IPS-NIHi11 (cell line): Measurements from ENCODE around the gene MYO15B.

Experiments used
- DNase-seq: peaks from one replicate; pipeline ENCODE4 v3.0.0; 2012; ENCODE audit warnings: mixed read lengths, low spot score

The MYO15B gene

DNA sequence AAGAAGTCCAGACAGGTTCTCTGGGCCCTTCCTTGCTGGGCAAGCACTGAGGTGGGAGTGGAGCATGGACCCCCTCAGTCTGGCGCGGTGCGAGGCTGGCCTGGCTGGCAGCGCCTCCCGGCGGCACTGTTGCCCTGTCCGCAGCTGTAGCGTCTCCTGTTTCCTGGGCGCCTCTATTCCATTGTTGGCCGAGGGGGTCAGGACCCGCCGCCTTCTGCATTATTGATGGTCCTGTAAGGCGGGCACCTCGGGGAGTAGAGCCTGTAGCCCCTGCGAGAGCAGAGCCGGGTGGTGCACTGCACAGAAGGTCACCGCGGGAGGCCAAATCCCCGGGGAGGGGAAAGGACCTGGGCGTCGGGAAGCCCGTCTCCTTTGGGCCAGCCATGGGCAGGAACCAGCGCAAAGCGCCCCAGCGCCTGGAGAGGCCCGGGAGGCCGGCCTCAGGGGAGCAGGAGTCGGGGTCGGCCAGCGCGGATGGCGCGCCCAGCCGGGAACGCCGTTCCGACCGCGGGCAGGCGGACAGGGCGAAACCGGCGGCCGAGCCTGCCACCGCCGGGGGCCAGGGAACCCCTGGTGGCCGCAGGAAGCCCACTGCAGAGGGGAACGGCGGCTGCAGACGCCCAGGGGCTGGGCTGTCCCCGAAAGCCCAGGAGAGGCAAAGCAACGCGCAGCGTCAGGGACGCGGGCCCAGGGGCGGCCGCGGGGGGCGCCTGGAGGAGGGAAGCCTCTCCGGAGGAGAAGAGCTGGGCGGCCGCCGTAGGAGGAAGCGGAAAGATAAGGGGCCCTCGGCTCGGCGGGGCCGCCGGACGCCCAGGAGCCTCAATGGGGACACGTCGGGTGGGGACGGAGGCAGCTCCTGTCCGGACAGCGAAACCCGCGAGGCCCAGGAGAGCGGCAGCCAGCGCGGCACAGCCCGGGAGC is at the start of gene MYO15B:
TSS of gene MYO15B (plus strand) at position 126 of the 921 bp plus-strand sequence. CDS start at position 384, 258 bp downstream.
- DNase-seq = peak; percentile 86

DNA sequence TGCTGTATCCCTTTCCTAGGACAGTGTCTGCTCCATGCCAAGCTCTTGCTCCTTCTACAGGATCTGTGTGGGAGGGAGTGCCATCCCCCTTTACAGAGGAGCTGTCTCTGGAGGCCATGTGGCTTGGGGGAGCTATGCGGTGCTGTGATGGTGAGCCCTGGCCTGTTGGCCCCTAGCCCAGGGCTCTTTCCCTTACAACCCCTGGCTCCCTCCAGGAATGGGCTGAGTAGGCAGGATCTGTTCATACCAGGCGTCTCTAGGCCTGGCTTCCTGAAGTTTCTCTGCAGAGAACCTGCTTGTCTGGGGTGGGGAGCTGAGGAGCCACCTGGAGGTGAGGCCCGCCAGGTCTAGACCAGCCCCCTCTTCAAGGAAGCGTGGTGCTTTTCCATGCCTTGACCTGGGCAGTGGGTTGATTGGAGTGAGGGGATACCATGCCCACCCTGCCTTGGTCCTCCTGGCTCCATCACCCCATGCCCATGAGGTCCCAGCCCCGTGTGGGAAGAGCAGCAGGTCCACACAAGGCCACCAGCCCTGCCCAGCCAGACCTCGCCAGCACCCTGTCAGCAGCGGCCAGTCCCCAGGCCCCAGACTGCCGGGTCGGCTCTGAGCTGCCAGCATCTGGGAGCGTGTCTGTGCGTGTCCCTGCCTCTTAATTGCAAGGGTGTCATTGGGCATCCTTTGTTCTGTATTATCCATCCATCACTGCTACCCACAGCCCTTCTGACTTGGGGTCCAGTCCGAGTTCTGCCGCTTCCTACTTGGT is 47.5 kb upstream of the MYO15B start:
- peak; percentile 14 for DNase-seq

DNA sequence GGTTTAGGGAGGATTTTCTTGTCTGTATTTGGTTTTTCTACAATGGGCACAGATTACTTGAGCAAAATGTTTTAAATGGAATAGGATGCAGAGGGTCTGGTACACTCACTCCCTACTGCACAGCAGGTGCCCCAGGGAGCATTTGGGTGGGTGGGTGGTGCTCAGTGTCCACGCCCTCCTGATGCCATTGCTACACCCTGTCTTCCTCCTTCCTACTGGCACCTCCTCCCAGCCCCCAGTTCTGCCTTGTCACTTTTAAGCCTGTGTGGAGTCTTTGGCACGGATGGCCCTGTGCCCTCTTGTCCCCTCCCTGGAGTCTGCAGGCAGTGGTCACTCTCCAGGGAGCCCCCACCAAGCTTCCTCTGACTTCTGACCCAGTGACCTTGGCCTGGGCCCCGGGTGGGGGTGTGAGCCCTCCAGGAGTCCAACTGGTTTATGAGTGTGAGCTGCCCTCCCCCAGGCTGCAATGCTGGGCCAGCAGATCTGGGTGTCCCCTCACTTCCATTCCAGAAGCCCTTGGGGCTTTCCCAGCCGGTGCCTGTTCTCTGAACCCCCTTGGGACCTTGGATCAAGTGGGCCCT is 46.6 kb upstream of the MYO15B start:
- no peak for DNase-seq

DNA sequence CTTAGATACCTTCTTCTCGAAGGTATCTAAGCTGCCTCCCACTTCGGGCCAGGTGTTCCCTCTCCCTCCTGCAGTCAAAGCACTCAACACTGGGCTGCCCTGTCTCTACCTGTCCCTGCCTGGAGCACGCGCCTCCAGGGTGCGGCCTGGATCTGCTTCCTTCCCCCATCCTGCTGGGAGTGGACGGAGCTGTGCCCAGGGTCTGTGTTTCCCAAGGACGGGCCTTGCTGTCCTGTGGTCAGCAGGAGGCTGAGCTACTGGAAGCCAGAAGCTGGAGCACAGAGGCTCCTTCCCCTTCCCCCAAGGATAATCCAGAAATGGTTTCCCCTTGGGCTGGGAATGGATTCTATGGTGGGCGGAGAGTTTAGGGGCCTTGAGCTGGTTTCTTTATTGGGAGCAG is 45.4 kb upstream of the MYO15B start:
- peak; percentile 17 for DNase-seq

DNA sequence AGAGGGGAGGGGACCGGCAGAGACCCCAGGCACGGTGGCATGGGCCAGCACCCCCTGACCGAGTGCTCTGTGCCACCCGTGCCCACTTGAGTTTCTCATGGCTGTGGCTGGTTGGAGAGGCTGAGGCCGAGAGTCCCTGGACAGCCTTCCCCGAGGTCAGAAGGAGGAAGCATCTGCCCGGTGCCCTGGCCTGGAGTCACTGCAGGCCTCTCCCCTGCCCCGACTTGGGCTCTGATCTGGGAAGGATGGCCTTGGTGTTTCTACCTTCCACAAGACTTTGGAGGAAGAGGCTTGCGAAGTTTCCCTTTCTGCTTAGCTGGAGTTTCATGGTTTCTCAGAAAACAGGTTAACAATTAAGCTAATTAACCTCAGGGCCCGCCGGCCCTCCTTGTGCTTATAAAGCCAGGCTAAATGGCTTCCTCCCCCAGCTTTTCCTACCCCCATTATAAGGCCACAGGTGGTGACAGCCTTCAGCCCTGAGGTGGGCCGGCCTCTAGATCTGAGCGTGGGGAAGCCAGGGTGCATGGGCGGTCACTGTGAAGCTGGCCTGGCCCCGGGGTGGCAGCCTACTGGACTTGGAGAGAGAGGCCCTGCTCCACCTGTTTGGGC is 44.8 kb upstream of the MYO15B start:
- DNase-seq = no peak

DNA sequence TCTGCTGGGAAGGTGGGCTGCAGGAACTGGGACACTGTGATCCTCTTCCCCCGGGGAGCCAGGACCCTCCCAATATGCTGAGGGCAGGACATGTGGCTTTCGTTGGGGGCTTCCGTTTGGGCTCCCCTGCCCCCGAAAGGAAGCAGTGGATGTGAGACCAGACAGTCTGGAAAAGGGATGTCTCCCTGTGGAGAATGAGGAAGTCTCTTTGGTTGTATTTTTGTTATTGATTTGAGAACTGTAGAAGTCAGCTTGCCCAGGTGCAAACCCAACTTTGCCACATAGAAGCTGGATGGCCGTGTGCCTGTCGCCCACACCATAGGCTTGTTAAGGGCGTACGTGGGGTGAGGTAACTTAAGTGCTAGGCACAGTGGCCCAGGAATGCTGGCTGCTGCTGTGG is 43.4 kb upstream of the MYO15B start:
- DNase-seq = no peak

DNA sequence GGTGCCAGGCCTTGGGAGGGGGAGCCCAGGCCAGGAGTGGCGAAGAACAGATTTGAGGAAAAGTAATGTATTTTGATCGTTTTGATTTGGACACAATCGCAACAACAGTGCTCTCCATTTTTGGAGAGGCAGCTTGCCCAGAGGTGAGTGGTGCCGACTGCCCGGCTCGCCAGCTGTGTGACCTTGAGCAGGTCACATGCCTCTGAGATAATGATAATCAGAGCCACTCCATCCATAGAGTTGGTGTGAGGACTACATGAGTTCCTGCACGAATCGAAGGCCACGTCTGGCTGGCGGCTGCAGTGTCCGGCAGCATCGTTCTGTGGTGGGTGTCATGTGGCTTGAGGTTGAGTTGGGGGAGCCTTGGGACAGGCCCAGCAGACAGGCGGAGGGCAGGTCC is 41.4 kb upstream of the MYO15B start:
- no peak for DNase-seq

DNA sequence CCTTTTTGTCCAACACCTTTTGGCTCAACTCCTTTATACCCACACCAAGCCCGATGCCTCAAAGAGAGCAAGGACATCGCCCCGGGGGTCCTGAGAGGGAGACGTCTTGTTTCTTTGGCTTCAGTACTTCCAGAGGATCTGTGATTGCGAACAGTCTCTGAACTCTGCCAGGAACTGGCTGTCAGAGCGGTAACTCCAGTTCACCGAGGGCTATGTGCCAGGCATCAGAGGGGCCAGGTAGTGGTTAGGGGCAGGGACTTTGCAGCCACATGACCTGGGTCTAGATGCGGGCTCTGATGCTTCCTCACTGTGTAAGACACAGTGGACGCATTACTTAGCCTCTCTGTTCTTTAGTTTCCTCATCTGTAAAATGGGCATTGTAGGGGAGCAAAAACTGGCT is 40.5 kb upstream of the MYO15B start:
- no peak for DNase-seq

DNA sequence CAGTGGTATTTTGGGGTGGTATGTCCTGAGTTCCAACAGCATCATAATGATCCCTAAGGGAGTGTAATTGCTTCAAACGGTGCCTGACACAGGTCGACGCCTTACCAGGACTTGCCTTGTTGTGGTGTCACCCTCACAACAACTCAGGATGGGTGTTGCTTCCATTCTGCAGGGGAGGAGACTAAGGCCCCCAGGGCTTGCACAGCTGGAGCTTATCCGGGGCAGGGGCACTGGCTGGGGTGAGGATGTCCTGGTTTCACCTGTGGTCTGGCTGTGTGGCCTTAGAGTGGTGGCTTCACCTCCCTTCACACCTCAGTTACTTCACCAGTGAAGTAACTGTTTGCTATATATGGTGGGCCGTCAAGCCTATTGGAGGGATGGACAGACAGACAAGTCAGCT is 38.8 kb upstream of the MYO15B start:
- DNase-seq = no peak

DNA sequence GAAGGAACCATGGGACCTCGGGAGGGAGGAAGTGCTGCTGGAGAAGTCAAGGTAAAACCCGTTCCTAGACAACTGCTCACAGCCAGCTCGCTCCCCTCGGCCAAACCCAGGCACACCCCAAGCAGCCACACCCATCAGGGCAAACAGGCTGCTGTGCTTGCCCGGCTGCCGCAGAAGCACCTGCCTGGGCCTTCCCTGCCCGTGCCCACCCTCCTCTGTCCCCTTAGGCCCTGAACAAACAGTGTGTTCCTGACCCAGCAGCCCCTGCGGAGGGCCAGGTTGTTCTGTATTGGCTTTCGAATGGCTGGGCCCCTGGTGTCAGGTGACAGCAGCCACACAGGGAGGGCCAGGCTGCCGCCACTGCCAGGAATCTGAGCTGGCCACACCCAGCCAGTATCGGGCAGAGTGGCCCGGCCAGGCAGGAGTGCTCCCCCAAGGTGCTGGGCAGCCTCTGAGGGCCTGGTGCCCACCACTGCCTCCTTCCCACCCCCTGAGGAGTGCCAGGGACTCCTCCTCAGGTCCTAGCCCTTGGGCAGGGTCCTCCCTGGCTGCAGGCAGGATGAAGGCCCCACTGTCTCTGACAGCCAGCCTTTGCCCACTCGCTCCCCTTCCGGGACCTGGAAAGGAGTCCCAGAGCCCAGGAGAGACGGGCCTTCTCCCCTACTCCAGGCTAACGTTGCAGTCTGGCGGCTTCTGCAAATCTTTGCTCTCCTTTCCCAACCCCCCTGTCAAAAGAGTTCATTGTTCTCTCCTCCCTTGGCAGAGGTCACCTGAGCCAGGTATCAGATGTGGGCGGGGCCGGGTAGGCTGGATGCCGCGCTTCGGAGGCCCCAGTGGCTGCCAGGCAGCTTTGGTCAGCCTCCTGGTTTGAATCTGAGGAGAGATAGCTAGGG is 38.1 kb upstream of the MYO15B start:
- DNase-seq = peak; percentile 92

DNA sequence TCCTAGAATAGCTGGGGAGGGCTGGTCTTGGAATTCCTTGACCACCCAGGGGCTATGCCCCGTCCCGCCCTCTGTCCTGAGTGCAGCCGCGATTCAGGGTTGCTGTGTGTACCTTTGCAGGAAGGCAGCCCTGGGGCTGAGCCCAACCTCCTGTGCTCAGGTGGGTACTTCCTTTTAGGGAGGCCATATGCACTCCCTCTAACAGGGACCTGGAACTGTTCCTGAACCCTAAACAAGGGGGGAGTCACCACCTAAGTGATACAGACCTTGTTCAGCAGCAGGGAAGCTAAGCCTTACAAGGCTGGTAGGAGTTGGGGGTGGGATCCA is 37.5 kb upstream of the MYO15B start:
- DNase-seq = no peak

DNA sequence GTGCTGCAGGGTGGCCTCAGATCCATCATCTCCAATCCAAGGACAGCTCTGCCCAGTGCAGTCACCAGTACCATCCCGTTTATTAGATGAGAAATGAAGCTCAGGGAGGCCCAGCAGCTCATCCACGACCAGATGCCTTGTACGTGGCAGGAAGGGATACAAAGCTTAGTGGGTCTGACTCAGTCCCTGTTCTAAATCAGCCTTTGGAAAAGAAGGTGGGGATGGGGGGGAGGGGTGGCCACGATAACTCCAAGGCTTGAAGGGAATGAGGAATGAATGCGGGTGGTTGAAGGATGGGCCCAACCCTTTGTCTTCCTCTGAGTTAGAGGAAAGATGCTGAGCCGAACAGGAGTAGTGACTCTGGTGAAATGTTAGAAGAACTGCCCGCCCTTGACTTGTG is 36.3 kb upstream of the MYO15B start:
- DNase-seq = no peak

DNA sequence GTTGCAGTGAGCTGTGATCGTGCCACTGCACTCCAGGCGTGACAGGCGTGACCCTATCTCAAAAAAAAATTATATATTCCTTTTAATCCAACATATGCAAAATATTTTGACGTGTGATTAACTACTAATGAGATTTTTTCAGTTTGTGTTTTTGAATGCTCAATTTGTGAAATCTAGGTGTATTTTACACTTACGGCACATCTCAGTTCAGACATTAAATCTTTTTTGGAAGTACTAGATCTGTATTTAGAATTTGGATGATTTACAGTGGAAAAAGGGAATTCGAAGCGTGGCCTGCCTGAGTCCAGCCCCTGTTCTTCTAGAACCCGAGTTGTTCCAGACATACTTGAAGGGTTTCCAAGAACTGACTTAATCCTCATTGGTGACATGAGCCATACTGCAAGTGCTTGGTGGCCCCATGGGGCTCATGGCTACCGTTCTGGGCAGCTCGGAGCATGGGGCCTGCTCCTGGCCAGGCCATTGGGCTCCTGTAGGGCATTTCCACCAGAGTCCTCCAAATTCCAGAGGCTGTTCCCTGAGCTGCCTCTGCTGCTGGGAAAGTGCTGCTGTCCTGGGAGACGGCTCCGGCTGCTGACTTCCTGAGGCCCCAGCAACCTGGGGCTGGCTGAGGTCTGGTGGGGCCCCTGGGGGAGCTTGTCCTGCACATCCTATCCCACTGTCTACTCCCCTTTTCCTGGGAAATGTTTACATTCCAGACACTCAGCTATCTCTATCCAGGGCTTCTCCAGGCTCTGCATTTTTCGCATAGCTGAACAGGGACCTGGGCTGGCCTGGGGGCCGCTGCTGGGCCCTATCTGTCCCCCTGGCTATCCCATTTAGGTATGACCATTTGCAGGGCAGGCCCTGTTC is 34.9 kb upstream of the MYO15B start:
- DNase-seq = no peak

DNA sequence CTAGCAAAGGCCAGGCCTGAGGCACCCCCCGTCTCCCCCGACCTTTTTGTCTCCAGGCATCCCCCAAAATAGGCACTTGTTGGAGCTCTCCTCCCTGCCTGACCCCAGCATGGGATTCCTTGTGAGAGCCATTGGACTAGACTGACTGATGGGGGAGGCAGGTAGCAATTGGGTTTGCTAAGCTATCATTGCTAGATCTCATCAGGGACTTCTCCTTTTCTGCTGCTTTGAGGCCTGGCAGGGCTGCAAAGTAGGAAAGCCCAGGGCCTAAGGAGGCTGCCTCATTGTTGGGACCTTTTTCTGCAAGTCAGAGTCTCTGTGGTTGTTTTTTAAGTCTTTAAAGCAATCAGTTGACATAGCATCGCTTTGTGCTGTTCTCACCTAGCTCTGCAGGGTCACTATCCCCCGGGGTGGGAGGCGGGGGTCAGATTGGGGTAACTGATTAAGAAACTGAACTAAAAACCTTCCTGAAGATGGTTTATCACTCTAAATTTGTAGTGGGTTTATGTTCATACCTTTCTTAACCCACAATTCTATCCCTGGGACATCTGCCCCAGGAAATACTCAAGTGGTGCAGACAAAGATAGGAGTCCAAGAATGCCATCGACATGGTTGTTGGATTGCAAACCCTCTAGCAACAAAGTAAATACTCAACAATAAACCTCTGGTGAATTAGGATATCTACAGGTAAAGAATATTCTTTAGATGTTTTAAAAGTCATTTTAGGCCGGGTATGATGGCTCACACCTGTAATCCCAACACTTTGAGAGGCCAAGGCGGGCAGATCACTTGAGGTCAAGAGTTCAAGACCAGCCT is 34.1 kb upstream of the MYO15B start:
- DNase-seq = no peak

DNA sequence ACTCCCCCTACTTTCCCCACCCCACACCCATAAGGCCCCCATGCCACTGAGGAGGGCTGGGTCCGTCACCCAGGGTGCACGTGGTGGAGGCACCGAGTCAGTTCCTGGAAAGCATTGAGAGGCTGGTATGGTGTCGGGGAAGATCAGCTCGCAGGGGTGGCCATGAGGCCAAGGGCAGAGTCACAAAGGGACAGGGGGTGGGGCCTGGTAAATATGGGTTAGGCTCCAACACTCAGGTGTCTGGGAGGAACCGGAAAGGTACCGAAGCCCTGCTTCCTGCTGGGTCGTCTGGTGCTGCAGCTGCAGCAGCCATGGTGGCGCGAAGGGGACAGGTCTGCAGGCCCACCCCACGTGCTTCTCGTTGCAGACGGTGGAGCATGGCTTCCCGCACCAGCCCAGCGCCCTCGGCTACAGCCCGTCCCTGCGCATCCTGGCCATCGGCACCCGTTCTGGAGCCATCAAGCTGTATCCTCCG is 31.9 kb upstream of the MYO15B start:
- no peak for DNase-seq

DNA sequence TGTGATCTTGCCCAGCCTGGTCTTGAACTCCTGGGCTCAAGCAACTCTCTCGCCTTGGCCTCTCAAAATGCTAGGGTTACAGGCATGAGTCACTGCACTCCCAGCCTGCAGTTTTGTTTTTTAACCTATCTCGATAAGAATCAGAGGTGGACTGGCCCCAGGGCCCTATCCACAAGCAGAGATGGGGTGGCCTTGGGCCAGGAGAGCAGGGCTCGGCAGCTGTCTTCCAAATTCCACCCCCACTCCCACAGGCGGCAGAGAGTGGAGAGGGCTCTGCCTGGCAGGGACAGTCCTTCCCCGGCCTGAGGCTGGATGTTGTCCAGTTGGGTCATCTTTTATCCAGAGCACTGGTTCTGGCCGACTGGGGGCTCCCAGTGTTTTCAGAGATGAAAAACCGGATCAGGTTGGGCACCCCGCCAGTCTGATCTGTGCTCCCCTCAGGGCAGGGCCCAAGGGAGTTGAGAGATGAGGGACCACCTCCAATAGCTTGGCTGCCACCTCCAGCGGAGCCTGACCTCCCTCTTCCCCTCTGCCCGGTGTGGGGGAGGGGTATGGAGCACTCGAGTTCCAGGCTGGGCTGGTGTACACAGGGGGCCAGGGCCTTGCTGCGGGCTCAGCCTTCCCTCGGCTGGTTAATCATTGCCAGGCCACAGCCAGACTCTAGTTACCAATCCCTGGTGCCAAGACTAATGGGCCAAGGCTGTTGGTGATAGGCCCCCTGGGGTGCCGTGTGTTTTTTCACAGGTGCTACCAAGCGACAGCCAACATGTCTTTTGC is 30.3 kb upstream of the MYO15B start:
- no peak for DNase-seq

DNA sequence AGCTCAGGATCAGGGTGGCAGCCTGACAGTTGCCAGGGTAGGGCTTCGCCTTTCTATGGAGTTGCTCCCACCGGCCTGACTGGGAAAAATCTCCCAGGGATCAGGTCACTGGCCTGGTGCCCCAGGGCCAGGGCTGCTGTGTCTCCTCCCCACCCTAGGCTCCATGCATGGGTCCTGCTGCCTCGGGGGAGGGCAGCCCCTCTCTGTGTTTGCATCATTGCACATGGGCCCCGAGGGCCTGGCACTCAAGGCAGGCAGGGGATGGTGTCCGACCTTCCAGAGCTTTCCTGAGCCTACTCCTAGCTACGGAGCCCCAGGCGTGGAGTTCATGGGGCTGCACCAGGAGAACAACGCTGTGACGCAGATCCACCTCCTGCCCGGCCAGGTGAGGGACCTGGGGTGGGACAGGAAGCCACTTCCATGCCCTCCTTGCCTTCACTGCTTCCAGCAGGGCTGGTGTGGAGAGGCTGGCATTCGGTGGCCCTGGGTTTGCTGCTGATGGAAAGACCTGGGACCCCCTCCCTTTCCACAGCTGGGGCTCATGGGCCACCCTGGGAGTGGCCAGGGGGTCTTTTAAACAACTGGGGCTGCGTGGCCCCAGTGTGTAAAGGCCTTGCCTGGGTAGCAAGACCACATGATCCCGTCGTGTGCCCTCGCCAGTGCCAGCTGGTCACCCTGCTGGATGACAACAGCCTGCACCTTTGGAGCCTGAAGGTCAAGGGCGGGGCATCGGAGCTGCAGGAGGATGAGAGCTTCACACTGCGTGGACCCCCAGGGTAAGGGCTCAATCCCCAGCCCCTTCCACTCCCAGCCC is 29.5 kb upstream of the MYO15B start:
- DNase-seq = no peak
